B cell (primary cell): ENCODE results near the gene ROR2. TPM values are rescaled to one million over a fixed set of nuclear protein-coding genes. Genes with fewer than 3 reads are reported as not detected.

Source experiments
- ATAC-seq: fragments of 200-7000 bp; cut with Tn5 transposase; one replicate; pipeline ENCODE4 v1.10.0; 2021; ENCODE audit warnings: low read depth, mild to moderate bottlenecking, moderate number of reproducible peaks, moderate library complexity
- CTCF ChIA-PET: fragments of 350-600 bp; sonication (Branson Sonifier 250); formaldehyde crosslinking; loops from one replicate; lab custom pipeline; 2021; ENCODE audit warnings: antibody characterized with exemption, inconsistent platforms; lab: Charles Lee
- POLR2A ChIA-PET: fragments of 350-600 bp; sonication (Branson Sonifier 250); formaldehyde crosslinking; loops from one replicate; lab custom pipeline; 2021; ENCODE audit warnings: antibody characterized with exemption; lab: Charles Lee
- DNase-seq: peaks from one replicate; pipeline ENCODE4 v3.0.0; 2013
- H2AFZ ChIP-seq: 2 replicates; pipeline ENCODE4 v1.6.1; 2012; ENCODE audit warnings: mild to moderate bottlenecking, low read depth, low read length; ENCODE audit not compliant: insufficient read depth, poor library complexity, severe bottlenecking
- H3K27ac ChIP-seq, 2 donors: 1 replicate in 1 of 2; 2 replicates in 1 of 2; pipeline ENCODE4 v1.5.1; 2012 to 2013; ENCODE audit warnings: low read length in 2 of 2, mild to moderate bottlenecking in 2 of 2, moderate library complexity in 1 of 2
- H3K27me3 ChIP-seq, 4 experiments: fragments of 200-600 bp in 1 of 4; sonication (generic) in 1 of 4; replicated peaks in 1 of 4; 1 replicate in 2 of 4; 2 replicates in 2 of 4; pipeline versions ENCODE4 v1.6.1 to v1.7.0; 2013 to 2016; ENCODE audit warnings: low read length in 3 of 4, mild to moderate bottlenecking in 2 of 4, mixed read lengths in 1 of 4, moderate library complexity in 1 of 4; ENCODE audit not compliant: insufficient read depth in 4 of 4, control insufficient read depth in 3 of 4; ENCODE audit errors: control extremely low read depth in 1 of 4
- H3K36me3 ChIP-seq, 2 experiments: replicated peaks in 1 of 2; 1 replicate in 1 of 2; 2 replicates in 1 of 2; pipeline versions ENCODE4 v1.6.1 to v1.7.1; 2013; ENCODE audit warnings: low read length in 1 of 2; ENCODE audit not compliant: insufficient read depth in 2 of 2, control insufficient read depth in 1 of 2; ENCODE audit errors: control extremely low read depth in 1 of 2, extremely low read depth in 1 of 2
- H3K4me1 ChIP-seq, 2 donors: fragments of 200-600 bp in 1 of 2; sonication (generic) in 1 of 2; 1 replicate in 1 of 2; 2 replicates in 1 of 2; pipeline versions ENCODE4 v1.5.1 to v1.6.1; 2013 to 2017; ENCODE audit warnings: low read length in 2 of 2; ENCODE audit not compliant: control insufficient read depth in 2 of 2, insufficient read depth in 2 of 2
- H3K4me2 ChIP-seq: replicated peaks from 2 replicates; pipeline ENCODE3; 2012; ENCODE audit warnings: mild to moderate bottlenecking, low read depth, low read length; ENCODE audit not compliant: poor library complexity, severe bottlenecking
- H3K4me3 ChIP-seq, 5 experiments: fragments of 200-600 bp in 1 of 5; sonication (generic) in 1 of 5; 1 replicate in 3 of 5; 2 replicates in 2 of 5; pipeline versions ENCODE4 v1.5.1 to v1.7.0; 2011 to 2016; ENCODE audit warnings: low read length in 4 of 5, mild to moderate bottlenecking in 4 of 5, low read depth in 2 of 5, control low read depth in 1 of 5, moderate library complexity in 1 of 5; ENCODE audit not compliant: insufficient read depth in 1 of 5; ENCODE audit errors: control extremely low read depth in 1 of 5, extremely low read depth in 1 of 5
- H3K79me2 ChIP-seq: fragments of 200-600 bp; sonication (generic); one replicate; pipeline ENCODE4 v1.6.0; 2016; ENCODE audit warnings: low read length; ENCODE audit not compliant: control insufficient read depth, insufficient read depth
- H3K9ac ChIP-seq: fragments of 200-600 bp; sonication (generic); 2 replicates; pipeline ENCODE4 v1.6.1; 2017; ENCODE audit warnings: mild to moderate bottlenecking, low read length, moderate library complexity
- H3K9me3 ChIP-seq, 3 donors: one replicate each; pipeline versions ENCODE4 v1.6.1 to v1.7.1; 2013; ENCODE audit warnings: low read length in 2 of 3; ENCODE audit not compliant: control insufficient read depth in 2 of 3, insufficient read depth in 1 of 3; ENCODE audit errors: control extremely low read depth in 1 of 3
- H4K20me1 ChIP-seq: 2 replicates; pipeline ENCODE4 v1.6.0; 2012; ENCODE audit warnings: mild to moderate bottlenecking, low read length; ENCODE audit not compliant: insufficient read depth, control insufficient read depth, poor library complexity, severe bottlenecking
- H3K27ac Mint-ChIP-seq: one replicate; pipeline ENCODE4 v1.8.0; 2021; ENCODE audit warnings: mixed read lengths
- H3K27me3 Mint-ChIP-seq: one replicate; pipeline ENCODE4 v1.8.0; 2021; ENCODE audit warnings: mixed read lengths
- H3K4me1 Mint-ChIP-seq: one replicate; pipeline ENCODE4 v1.8.0; 2021; ENCODE audit warnings: mixed read lengths
- H3K4me3 Mint-ChIP-seq: one replicate; pipeline ENCODE4 v1.8.0; 2021; ENCODE audit warnings: mixed read lengths
- H3K9me3 Mint-ChIP-seq: one replicate; pipeline ENCODE4 v1.8.0; 2022; ENCODE audit warnings: mixed read lengths; ENCODE audit not compliant: insufficient read depth
- CTCF ChIP-seq: fragments of 200-600 bp; IDR thresholded peaks from one replicate; pipeline ENCODE4 v1.8.0; 2022; ENCODE audit warnings: antibody characterized with exemption, mild to moderate bottlenecking
- EZH2 ChIP-seq: IDR thresholded peaks from 2 replicates; pipeline ENCODE4 v1.6.1; 2012; ENCODE audit warnings: borderline replicate concordance, low read depth, mild to moderate bottlenecking, moderate library complexity, low read length; ENCODE audit not compliant: insufficient read depth, poor library complexity, severe bottlenecking
- WGBS: methylation state at CpG from one replicate; pipeline ENCODE4 v1.1.5; 2013; ENCODE audit warnings: missing lambda C conversion rate; ENCODE audit not compliant: insufficient coverage; 5-methylcytosine and 5-hydroxymethylcytosine counted together
- intact Hi-C: fragments of 100-400 bp; cut with micrococcal nuclease; formaldehyde crosslinking; loops from one replicate; pipeline ENCODE4 v1.10.0; 2022
- polyA plus RNA-seq: library from polyadenylated mRNA; depleted of rRNA; stranded (reverse); fragments of >200 nt; gene quantifications from 2 replicates; pipeline ENCODE4 v1.2.3, GENCODE V29; 2012
- total RNA-seq, 2 donors: library from RNA; stranded (reverse); fragments of 120-200 nt in 1 of 2; gene quantifications; 1 replicate in 1 of 2; 2 replicates in 1 of 2; pipeline versions ENCODE4 v1.2.3 to v1.2.4, GENCODE V29; 2013 to 2022

ROR2 gene
- total and polyA plus RNA-seq, 2 donors (not counting 1 experiment from before 2014, with no cell fraction given): 0.21 to 0.49 TPM

GRCh38 chr9:91629718-91630117 lies 320.3 kb downstream of the ROR2 start:
- peaks cover 43% of the 10 kb centered on the region for H3K27me3 Mint-ChIP-seq
- CTCF ChIA-PET: no interaction called here
- no peak for ATAC-seq

GRCh38 chr9:91628892-91629291 lies 321.1 kb downstream of the ROR2 start:
- H3K27me3 Mint-ChIP-seq: peaks cover 37% of the 10 kb centered on the region
- ATAC-seq (no peak), DNase-seq (no peak)
- Histone ChIP-seq H3K27ac (no peak overlapping the region), H3K79me2 (no peaks in the 10 kb centered on the region), H3K9me3 (no peaks in the 10 kb centered on the region), H2AFZ (no peak overlapping the region), H3K27me3 (peaks cover 0 to 24% (median 10%) of the 10 kb centered on the region in 4 experiments), H3K36me3 (no peaks in the 10 kb centered on the region), H3K4me3 (no peak overlapping the region), H4K20me1 (no peaks in the 10 kb centered on the region), H3K9ac (no peak overlapping the region), H3K4me1 (no peaks in the 10 kb centered on the region), H3K4me2 (no peak overlapping the region)
- no peak overlapping the region for H3K27ac Mint-ChIP-seq
- intact Hi-C loops: no loop called here
- POLR2A ChIA-PET: no interaction called here
- TF ChIP-seq CTCF: no peak
- TF ChIP-seq EZH2: no peak
- no peak overlapping the region for H3K4me3 Mint-ChIP-seq
- no peaks in the 10 kb centered on the region for H3K4me1 Mint-ChIP-seq
- WGBS: no CpG with 5 or more reads among the region's 1 CpG
- CTCF ChIA-PET: no interaction called here
- peaks cover 7% of the 10 kb centered on the region for H3K9me3 Mint-ChIP-seq

More at GRCh38 chr9:91629718-91630117, 320.3 kb downstream of the ROR2 start:
- Histone ChIP-seq H3K4me2 (no peak overlapping the region), H3K79me2 (no peaks in the 10 kb centered on the region), H3K4me1 (no peaks in the 10 kb centered on the region), H3K27ac (no peak overlapping the region), H3K9me3 (no peaks in the 10 kb centered on the region), H3K9ac (no peak overlapping the region), H3K4me3 (no peak overlapping the region), H3K36me3 (no peaks in the 10 kb centered on the region), H2AFZ (no peak overlapping the region), H3K27me3 (peaks cover 0 to 27% (median 12%) of the 10 kb centered on the region in 4 experiments), H4K20me1 (no peaks in the 10 kb centered on the region)
- intact Hi-C loops: no loop called here
- H3K9me3 Mint-ChIP-seq: peaks cover 7% of the 10 kb centered on the region
- no peak for TF ChIP-seq CTCF
- TF ChIP-seq EZH2: no peak
- H3K4me1 Mint-ChIP-seq: no peaks in the 10 kb centered on the region
- no peak overlapping the region for H3K4me3 Mint-ChIP-seq
- H3K27ac Mint-ChIP-seq: no peak overlapping the region
- POLR2A ChIA-PET: no interaction called here
- no peak for DNase-seq
